Hepatocyte (in vitro differentiated cells): ENCODE results near the gene FGF19. TPM values are rescaled to one million over a fixed set of nuclear protein-coding genes. Genes with fewer than 3 reads are reported as not detected.

Source experiments
- DNase-seq: peaks from one replicate; pipeline ENCODE4 v3.0.0-alpha.2; 2016; ENCODE audit warnings: low spot score
- H2AFZ ChIP-seq: fragments of 200-600 bp; sonication (generic); 2 replicates; pipeline ENCODE4 v1.6.0; 2016; ENCODE audit warnings: antibody characterized with exemption, mild to moderate bottlenecking
- H3K27ac ChIP-seq: fragments of 200-600 bp; sonication (generic); 2 replicates; pipeline ENCODE4 v1.5.1; 2016; ENCODE audit warnings: mild to moderate bottlenecking
- H3K27me3 ChIP-seq: fragments of 200-600 bp; sonication (generic); 2 replicates; pipeline ENCODE4 v1.6.1; 2016
- H3K36me3 ChIP-seq: fragments of 200-600 bp; sonication (generic); replicated peaks from 2 replicates; pipeline ENCODE4 v1.5.1; 2016; ENCODE audit warnings: low read depth; ENCODE audit not compliant: insufficient read depth
- H3K4me1 ChIP-seq: fragments of 200-600 bp; sonication (generic); 2 replicates; pipeline ENCODE4 v1.5.1; 2016; ENCODE audit warnings: mild to moderate bottlenecking, moderate library complexity; ENCODE audit not compliant: insufficient read depth
- H3K4me2 ChIP-seq: fragments of 200-600 bp; sonication (generic); 2 replicates; pipeline ENCODE4 v1.6.0; 2016
- H3K4me3 ChIP-seq: fragments of 200-600 bp; sonication (generic); 2 replicates; pipeline ENCODE4 v1.5.1; 2016; ENCODE audit warnings: mild to moderate bottlenecking
- H3K79me2 ChIP-seq: fragments of 200-600 bp; sonication (generic); 2 replicates; pipeline ENCODE4 v1.6.0; 2017; ENCODE audit warnings: mild to moderate bottlenecking
- H3K9me2 ChIP-seq: fragments of 200-600 bp; sonication (generic); replicated peaks from 2 replicates; pipeline ENCODE4 v1.6.0; 2017; ENCODE audit warnings: mild to moderate bottlenecking; ENCODE audit not compliant: insufficient read depth
- H3K9me3 ChIP-seq: fragments of 200-600 bp; sonication (generic); 2 replicates; pipeline ENCODE4 v1.5.1; 2016; ENCODE audit warnings: low read depth, mild to moderate bottlenecking
- H4K20me1 ChIP-seq: fragments of 200-600 bp; sonication (generic); 2 replicates; pipeline ENCODE4 v1.6.0; 2016; ENCODE audit warnings: mild to moderate bottlenecking; ENCODE audit not compliant: insufficient read depth, poor library complexity, severe bottlenecking
- EZH2 ChIP-seq: fragments of 200-600 bp; sonication (generic); IDR thresholded peaks from 2 replicates; pipeline ENCODE4 v1.6.1; 2016; ENCODE audit warnings: antibody characterized with exemption, mild to moderate bottlenecking, borderline replicate concordance
- EZH2phosphoT487 ChIP-seq: fragments of 200-600 bp; sonication (generic); IDR thresholded peaks from one replicate; pipeline ENCODE4 v1.6.1; 2018; ENCODE audit warnings: antibody characterized with exemption, mild to moderate bottlenecking, low read depth, moderate library complexity; ENCODE audit not compliant: unreplicated experiment, severe bottlenecking
- WGBS: methylation state at CpG from one replicate; pipeline ENCODE4 v1.1.6; 2016; ENCODE audit warnings: low lambda C conversion rate; ENCODE audit errors: missing lambda C conversion rate; 5-methylcytosine and 5-hydroxymethylcytosine counted together
- polyA plus RNA-seq: library from polyadenylated mRNA; unstranded; fragments of >200 nt; fragmentation: Nextera tagmentation; extraction: Ambion mirVana; gene quantifications from 2 replicates; pipeline ENCODE4 v1.2.1, GENCODE V29; 2016
- total RNA-seq: library from RNA; depleted of rRNA; stranded (reverse); fragments of >200 nt; gene quantifications from 2 replicates; pipeline ENCODE4 v1.2.3, GENCODE V29; 2014
- TF ChIP-seq, protein P1 (sequence below): fragments of 200-600 bp; sonication (generic); IDR thresholded peaks from 2 replicates; pipeline ENCODE4 v1.5.1; 2016; ENCODE audit warnings: antibody characterized with exemption, mild to moderate bottlenecking; ENCODE audit not compliant: poor library complexity

FGF19 gene
- total and polyA plus RNA-seq, 2 experiments from 2014 or later = 1.0 TPM; not detected in 1

DNA sequence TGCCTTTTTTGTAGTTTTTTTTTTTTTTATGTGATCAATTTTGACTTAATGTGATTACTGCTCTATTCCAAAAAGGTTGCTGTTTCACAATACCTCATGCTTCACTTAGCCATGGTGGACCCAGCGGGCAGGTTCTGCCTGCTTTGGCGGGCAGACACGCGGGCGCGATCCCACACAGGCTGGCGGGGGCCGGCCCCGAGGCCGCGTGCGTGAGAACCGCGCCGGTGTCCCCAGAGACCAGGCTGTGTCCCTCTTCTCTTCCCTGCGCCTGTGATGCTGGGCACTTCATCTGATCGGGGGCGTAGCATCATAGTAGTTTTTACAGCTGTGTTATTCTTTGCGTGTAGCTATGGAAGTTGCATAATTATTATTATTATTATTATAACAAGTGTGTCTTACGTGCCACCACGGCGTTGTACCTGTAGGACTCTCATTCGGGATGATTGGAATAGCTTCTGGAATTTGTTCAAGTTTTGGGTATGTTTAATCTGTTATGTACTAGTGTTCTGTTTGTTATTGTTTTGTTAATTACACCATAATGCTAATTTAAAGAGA lies 50.3 kb downstream of the FGF19 start:
- TF ChIP-seq EZH2 (no peak), EZH2phosphoT487 (no peak)
- TF ChIP-seq, protein P1, sequence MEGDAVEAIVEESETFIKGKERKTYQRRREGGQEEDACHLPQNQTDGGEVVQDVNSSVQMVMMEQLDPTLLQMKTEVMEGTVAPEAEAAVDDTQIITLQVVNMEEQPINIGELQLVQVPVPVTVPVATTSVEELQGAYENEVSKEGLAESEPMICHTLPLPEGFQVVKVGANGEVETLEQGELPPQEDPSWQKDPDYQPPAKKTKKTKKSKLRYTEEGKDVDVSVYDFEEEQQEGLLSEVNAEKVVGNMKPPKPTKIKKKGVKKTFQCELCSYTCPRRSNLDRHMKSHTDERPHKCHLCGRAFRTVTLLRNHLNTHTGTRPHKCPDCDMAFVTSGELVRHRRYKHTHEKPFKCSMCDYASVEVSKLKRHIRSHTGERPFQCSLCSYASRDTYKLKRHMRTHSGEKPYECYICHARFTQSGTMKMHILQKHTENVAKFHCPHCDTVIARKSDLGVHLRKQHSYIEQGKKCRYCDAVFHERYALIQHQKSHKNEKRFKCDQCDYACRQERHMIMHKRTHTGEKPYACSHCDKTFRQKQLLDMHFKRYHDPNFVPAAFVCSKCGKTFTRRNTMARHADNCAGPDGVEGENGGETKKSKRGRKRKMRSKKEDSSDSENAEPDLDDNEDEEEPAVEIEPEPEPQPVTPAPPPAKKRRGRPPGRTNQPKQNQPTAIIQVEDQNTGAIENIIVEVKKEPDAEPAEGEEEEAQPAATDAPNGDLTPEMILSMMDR = no peak
- no peaks in the 10 kb centered on the region for H3K79me2 ChIP-seq
- 95% methylated on average over 23 of the region's 23 CpGs for WGBS
- H3K36me3 ChIP-seq = no peaks in the 10 kb centered on the region
- H3K9me3 ChIP-seq = no peaks in the 10 kb centered on the region
- H3K4me1 ChIP-seq = peaks cover 13% of the 10 kb centered on the region
- H3K27me3 ChIP-seq = no peaks in the 10 kb centered on the region
- H3K27ac ChIP-seq = no peak overlapping the region
- no peak overlapping the region for H3K4me2 ChIP-seq
- no peak for DNase-seq
- H3K4me3 ChIP-seq = no peak overlapping the region
- peaks cover 5% of the 10 kb centered on the region for H4K20me1 ChIP-seq
- no peak overlapping the region for H2AFZ ChIP-seq
- no peaks in the 10 kb centered on the region for H3K9me2 ChIP-seq

DNA sequence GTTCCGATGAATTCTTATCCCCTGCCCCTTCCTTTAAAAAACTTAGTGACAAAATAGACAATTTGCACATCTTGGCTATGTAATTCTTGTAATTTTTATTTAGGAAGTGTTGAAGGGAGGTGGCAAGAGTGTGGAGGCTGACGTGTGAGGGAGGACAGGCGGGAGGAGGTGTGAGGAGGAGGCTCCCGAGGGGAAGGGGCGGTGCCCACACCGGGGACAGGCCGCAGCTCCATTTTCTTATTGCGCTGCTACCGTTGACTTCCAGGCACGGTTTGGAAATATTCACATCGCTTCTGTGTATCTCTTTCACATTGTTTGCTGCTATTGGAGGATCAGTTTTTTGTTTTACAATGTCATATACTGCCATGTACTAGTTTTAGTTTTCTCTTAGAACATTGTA lies 50.8 kb downstream of the FGF19 start:
- Histone ChIP-seq H3K4me3 (no peak overlapping the region), H3K27me3 (no peaks in the 10 kb centered on the region), H2AFZ (no peak overlapping the region), H3K36me3 (no peaks in the 10 kb centered on the region), H4K20me1 (peaks cover 7% of the 10 kb centered on the region), H3K79me2 (no peaks in the 10 kb centered on the region), H3K4me1 (peaks cover 8% of the 10 kb centered on the region), H3K27ac (no peak overlapping the region), H3K4me2 (no peak overlapping the region), H3K9me2 (no peaks in the 10 kb centered on the region), H3K9me3 (no peaks in the 10 kb centered on the region)
- 86% methylated on average over 11 of the region's 11 CpGs for WGBS
- DNase-seq = no peak
- TF ChIP-seq, protein P1 = no peak
- TF ChIP-seq EZH2 (no peak), EZH2phosphoT487 (no peak)

DNA sequence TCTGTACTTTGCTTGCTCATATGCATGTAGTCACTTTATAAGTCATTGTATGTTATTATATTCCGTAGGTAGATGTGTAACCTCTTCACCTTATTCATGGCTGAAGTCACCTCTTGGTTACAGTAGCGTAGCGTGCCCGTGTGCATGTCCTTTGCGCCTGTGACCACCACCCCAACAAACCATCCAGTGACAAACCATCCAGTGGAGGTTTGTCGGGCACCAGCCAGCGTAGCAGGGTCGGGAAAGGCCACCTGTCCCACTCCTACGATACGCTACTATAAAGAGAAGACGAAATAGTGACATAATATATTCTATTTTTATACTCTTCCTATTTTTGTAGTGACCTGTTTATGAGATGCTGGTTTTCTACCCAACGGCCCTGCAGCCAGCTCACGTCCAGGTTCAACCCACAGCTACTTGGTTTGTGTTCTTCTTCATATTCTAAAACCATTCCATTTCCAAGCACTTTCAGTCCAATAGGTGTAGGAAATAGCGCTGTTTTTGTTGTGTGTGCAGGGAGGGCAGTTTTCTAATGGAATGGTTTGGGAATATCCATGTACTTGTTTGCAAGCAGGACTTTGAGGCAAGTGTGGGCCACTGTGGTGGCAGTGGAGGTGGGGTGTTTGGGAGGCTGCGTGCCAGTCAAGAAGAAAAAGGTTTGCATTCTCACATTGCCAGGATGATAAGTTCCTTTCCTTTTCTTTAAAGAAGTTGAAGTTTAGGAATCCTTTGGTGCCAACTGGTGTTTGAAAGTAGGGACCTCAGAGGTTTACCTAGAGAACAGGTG lies 51.8 kb downstream of the FGF19 start:
- no peak overlapping the region for H3K4me2 ChIP-seq
- H3K27me3 ChIP-seq = no peaks in the 10 kb centered on the region
- no peak overlapping the region for H3K4me3 ChIP-seq
- 96% methylated on average over 15 of the region's 15 CpGs for WGBS
- H3K79me2 ChIP-seq = no peaks in the 10 kb centered on the region
- peaks cover 15% of the 10 kb centered on the region for H4K20me1 ChIP-seq
- TF ChIP-seq, protein P1 = no peak
- TF ChIP-seq EZH2phosphoT487 (no peak), EZH2 (no peak)
- DNase-seq = no peak
- no peaks in the 10 kb centered on the region for H3K36me3 ChIP-seq
- H2AFZ ChIP-seq = no peak overlapping the region
- no peaks in the 10 kb centered on the region for H3K9me2 ChIP-seq
- no peak overlapping the region for H3K27ac ChIP-seq
- no peaks in the 10 kb centered on the region for H3K9me3 ChIP-seq
- peaks cover 5% of the 10 kb centered on the region for H3K4me1 ChIP-seq
